Measurements from ENCODE around the gene CHRNB4.
"Not testable (repeated sequence)": the region's sequence is repeated elsewhere in the genome, so short reads cannot be mapped to it uniquely, and the experiment has no call there.

CHRNB4 gene

DNA sequence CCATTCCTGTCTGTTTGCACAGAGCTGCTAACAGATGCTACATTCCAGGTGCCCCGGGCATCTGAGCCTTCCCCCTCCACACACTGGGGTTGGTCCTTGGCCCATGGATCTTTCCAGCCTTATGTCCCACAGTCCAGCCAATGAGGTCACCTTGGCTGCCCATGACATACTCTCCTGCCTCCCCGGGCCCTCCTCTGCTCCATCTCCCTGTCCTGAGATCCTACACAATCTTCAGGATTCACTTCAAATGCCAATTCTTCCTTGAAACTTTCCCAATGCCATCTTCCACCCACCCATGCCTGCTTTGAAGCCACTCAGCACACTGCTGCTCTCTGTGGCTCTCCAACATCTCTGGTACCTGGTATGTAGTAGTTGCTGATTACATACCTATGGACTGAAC is 24.5 kb downstream of the CHRNB4 start:
- no peak for DNase-seq (ENCODE audit: low spot score)

DNA sequence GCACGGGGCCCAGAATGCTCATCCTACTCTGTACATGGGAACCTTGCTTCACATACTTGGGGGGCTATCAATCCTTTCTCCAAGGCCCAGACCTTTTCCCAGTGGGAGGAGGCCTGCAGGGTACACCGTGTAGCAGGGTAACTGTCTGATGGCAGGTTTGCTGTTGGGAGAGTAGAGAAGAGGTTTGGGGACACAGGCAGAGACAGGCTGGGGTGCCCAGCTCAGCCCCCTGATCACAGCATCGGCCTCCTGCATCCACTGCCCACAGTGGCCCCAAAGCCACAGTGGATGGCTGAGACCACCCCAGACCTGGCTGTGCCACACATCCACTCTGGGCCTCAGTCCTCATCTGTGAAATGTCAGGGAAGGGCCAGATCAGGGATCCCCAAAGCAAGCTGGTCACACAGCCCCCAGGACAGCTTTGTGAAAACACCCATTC is 25.8 kb downstream of the CHRNB4 start:
- no peak for DNase-seq (ENCODE audit: low spot score)

DNA sequence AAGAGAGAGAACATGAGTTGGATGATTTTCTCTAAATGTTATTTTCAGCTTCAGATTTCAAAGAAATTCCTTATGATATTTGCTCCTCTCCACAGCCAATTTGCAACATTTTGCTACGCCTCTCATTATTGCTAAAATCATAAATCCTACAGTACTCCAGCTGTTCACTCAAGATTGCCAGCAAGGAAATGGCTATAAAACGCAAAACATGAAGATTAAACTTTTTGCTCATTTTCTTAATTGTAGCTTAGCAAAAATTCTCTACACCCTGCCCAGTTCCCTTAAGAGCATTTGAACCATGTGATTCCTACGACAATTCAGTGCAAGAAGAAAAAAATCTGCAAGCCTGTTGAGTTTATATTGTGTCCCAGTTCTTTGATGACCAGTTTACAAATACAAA is 27.0 kb downstream of the CHRNB4 start:
- DNase-seq (ENCODE audit: low spot score): no peak

DNA sequence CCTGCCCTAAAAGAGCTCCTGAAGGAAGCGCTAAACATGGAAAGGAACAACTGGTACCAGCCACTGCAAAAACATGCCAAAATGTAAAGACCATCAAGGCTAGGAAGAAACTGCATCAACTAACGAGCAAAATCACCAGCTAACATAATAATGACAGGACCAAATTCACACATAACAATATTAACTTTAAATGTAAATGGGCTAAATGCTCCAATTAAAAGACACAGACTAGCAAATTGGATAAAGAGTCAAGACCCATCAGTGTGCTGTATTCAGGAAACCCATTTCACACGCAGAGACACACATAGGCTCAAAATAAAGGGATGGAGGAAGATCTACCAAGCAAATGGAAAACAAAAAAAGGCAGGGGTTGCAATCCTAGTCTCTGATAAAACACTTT is 31.5 kb downstream of the CHRNB4 start:
- DNase-seq (ENCODE audit: low spot score): not testable (repeated sequence)

DNA sequence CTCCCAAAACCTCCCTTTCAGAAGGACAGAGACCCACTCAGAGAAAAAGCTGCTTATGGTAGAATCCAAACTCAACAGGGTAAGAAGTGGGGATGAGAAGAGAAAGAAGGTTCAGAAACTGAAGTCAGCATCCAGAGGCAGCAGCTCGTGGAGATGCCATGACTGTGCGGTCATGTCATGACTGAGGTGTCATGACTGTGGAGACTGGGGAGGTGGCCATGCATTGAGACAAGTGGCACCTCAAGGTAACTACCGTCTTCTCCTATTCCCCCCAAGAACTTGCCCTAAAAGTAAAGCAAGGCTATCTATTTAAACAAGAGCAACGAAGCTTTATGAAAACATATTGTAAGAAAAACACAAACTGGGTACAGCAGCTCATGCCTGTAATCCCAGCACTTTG is 35.3 kb downstream of the CHRNB4 start:
- DNase-seq (ENCODE audit: low spot score): no peak

DNA sequence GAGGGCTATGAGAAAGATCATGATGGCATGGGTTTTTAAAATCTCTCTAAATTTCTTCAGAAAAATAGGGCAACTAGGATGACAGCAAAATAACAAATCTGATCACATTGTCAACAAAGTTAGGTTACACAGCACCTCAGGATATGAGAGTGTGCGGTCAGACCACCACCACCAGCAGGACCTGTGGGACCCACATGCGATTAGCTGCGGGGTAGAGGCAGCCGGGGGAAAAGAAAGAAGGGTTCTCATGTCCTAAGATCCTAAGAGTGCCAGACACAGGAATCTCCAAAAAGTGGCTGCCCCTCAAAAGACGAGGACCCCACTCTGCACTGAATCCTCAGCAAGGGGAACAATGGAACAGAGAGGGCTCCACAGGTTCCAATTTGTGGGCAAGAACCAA is 35.8 kb downstream of the CHRNB4 start:
- no peak for DNase-seq (ENCODE audit: low spot score)

DNA sequence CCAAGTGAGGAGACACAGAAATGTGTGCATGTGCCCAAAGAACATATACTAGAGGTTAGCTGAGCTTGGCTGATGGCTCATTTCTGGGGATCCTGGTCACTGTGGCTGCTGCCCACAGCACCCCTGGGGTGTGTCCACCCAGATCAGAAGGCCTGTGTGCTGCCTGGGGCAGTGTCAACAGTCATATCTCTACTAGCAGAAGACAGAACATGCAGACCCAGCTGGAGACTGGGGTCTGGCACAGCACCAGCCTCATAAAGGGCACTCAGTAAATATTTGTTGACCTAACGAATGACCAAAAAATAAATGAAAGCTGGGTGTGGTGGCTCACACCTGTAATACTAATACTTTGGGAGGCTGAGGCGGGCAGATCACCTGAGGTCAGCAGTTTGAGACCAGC is 36.6 kb downstream of the CHRNB4 start:
- DNase-seq (ENCODE audit: low spot score): no peak

DNA sequence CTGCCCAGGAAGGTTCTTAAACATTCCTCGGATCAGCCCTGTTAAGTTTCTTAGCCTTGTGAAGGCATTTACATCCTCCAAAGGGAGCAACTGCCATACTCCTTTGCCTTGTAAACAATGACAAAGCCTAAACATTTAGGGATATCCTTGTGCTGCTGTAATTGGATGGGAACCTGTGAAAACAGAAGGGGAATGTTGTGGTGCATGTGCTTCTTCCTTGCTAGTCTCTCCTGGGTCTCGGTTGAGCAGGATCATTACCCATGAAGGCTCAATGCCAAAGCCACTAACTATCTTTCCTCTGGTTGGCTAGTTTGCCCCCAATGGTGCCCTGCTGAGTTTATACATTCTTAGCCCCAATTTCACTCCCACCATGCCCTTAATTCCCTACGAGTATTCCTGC is 37.5 kb downstream of the CHRNB4 start:
- no peak for DNase-seq (ENCODE audit: low spot score)

DNA sequence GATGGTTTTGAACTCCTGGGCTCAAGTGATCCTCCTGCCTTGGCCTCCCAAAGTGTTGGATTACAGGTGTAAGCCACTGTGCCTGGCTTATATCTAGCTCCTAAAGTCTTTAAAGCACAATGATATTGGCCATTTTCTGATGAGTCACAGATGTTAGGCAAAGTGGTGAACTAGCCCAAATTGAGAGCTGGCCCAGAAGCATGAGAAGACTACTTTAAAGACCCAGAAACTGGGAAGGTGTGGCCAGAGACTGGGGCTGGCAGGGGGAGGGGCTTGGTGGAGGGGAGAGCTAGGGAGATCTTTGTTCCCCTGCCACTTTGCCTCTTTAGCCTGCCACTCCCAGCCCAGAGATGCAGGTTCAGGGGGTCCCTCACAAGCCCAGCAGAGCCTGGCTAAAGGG is 41.8 kb downstream of the CHRNB4 start:
- no peak for DNase-seq (ENCODE audit: low spot score)

DNA sequence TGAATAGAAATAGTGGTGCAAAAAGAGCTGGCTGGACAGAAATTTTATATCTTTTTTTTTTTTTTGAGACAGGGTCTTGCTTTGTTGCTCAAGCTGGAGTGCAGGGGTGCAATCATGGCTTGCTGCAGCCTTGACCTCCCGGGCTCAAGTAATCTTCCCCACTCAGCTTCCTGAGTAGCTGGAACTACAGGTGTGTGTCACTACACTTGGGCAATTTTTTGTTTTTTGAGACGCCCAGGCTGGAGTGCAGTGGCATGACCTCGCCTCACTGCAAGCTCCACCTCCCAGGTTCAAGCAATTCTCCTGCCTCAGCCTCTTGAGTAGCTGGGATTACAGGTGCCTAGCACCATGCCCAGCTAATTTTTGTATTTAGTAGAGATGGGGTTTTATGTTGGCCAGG is 42.7 kb downstream of the CHRNB4 start:
- DNase-seq (ENCODE audit: low spot score): no peak

DNA sequence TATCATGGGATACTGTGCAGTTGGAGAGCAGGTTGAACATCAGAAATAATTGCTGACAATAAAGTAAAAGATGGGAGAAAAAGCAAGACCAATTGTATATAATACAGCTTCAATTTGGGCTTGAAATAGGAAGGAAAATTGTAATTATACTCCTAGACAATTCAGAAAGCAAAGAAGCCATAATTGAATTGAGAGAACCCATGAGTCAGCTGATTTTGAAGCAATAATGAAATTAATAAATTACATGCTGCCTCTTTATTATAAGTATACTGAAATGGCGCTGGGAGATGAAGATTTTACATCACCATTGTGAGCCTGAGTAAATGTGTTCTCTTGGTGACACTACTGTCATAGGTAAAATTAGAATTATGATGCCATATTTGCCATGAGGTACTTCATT is 43.4 kb downstream of the CHRNB4 start:
- no peak for DNase-seq (ENCODE audit: low spot score)

DNA sequence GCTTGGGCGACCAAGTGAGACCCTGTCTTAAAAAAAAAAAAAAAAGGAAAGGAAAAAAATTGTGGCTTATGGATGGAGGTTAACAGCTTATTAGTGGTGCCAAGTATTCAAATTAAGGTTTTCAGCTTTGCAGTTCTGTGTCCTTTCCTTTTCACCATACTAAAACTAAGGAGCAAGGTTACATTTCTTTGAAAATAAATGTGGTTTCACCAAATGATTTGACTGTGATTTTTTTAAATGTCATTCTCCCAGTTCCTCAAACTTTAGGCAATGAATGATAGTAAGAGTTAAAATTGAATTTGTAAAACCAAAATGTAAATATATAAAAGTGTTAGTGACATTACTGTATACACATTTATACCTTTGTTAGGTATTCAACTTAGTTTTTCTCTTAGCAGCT is 66.1 kb downstream of the CHRNB4 start:
- DNase-seq (ENCODE audit: low spot score): no peak

Data from pons (tissue), 1 donor.